Lower lobe of right lung (tissue), 2 donors: ENCODE measurements around the gene BHLHA15. TPM values are rescaled to one million over a fixed set of nuclear protein-coding genes. Genes with fewer than 3 reads are reported as not detected.

Source experiments
- ATAC-seq, 2 donors: fragments of 200-7000 bp; cut with Tn5 transposase; one replicate each; pipeline ENCODE4 v1.9.1; 2020 to 2022; ENCODE audit warnings: mild to moderate bottlenecking in 2 of 2, moderate library complexity in 2 of 2
- DNase-seq: peaks from one replicate; pipeline ENCODE4 v3.0.0-alpha.2; 2020
- H3K27ac ChIP-seq: fragments of 200-600 bp; one replicate; pipeline ENCODE4 v1.8.0; 2022
- H3K27me3 ChIP-seq: fragments of 200-600 bp; one replicate; pipeline ENCODE4 v1.8.0; 2022; ENCODE audit warnings: low read depth
- H3K36me3 ChIP-seq: fragments of 200-600 bp; one replicate; pipeline ENCODE4 v1.8.0; 2022; ENCODE audit warnings: mild to moderate bottlenecking
- H3K4me1 ChIP-seq: fragments of 200-600 bp; one replicate; pipeline ENCODE4 v1.8.0; 2022
- H3K4me3 ChIP-seq: fragments of 200-600 bp; one replicate; pipeline ENCODE4 v1.8.0; 2022; ENCODE audit warnings: mild to moderate bottlenecking
- H3K9me3 ChIP-seq: fragments of 200-600 bp; one replicate; pipeline ENCODE4 v1.8.0; 2022
- CTCF ChIP-seq: fragments of 200-600 bp; IDR thresholded peaks from one replicate; pipeline ENCODE4 v1.8.0; 2022; ENCODE audit warnings: antibody characterized with exemption, mild to moderate bottlenecking
- intact Hi-C: fragments of 100-400 bp; cut with DNase I; formaldehyde crosslinking; loops from one replicate; pipeline ENCODE4 v1.11.0; 2022
- total RNA-seq: library from RNA; stranded (reverse); fragmentation: NEBNext Ultra II Directional; extraction: Animal tissue kit (Norgen Biotek cat#: 25700); gene quantifications from one replicate; pipeline ENCODE4 v1.2.1, GENCODE V29; 2021
- donor health status: DM: no; HTN: yes; CAD: no; lungs with severe emphysema.

The BHLHA15 gene
- total RNA-seq, 1 donor from 2014 or later, result 1.2 TPM

- no peaks in the 10 kb centered on the region for H3K4me1 ChIP-seq
- intact Hi-C loops, result no loop called here
- DNase-seq, result no peak
- no peak overlapping the region for H3K4me3 ChIP-seq
- no peak overlapping the region for H3K27ac ChIP-seq
- H3K27me3 ChIP-seq, result no peaks in the 10 kb centered on the region
- H3K9me3 ChIP-seq, result peaks cover 5% of the 10 kb centered on the region
- TF ChIP-seq CTCF, result no peak
- ATAC-seq, result no peak
- H3K36me3 ChIP-seq, result peaks cover 62% of the 10 kb centered on the region
These were observed 16.4 kb upstream of the BHLHA15 start for GRCh38 chr7:98194672-98195457.

GRCh38 chr7:98196706-98197605 is 14.3 kb upstream of the BHLHA15 start:
- intact Hi-C loops, result no loop called here
- H3K27ac ChIP-seq, result no peak overlapping the region
- no peak overlapping the region for H3K4me3 ChIP-seq
- DNase-seq, result no peak
- ATAC-seq, result peak; percentile 17 to 32
- peaks cover 5% of the 10 kb centered on the region for H3K9me3 ChIP-seq
- no peaks in the 10 kb centered on the region for H3K4me1 ChIP-seq
- H3K36me3 ChIP-seq, result peaks cover 48% of the 10 kb centered on the region
- H3K27me3 ChIP-seq, result no peaks in the 10 kb centered on the region
- TF ChIP-seq CTCF, result no peak

GRCh38 chr7:98199131-98199530 is 12.1 kb upstream of the BHLHA15 start:
- DNase-seq, result no peak
- no peaks in the 10 kb centered on the region for H3K27me3 ChIP-seq
- ATAC-seq, result no peak
- peaks cover 5% of the 10 kb centered on the region for H3K9me3 ChIP-seq
- no peak for TF ChIP-seq CTCF
- H3K36me3 ChIP-seq, result peaks cover 40% of the 10 kb centered on the region
- intact Hi-C loops, result no loop called here
- no peak overlapping the region for H3K27ac ChIP-seq
- no peak overlapping the region for H3K4me3 ChIP-seq
- H3K4me1 ChIP-seq, result peaks cover 9% of the 10 kb centered on the region

DNA sequence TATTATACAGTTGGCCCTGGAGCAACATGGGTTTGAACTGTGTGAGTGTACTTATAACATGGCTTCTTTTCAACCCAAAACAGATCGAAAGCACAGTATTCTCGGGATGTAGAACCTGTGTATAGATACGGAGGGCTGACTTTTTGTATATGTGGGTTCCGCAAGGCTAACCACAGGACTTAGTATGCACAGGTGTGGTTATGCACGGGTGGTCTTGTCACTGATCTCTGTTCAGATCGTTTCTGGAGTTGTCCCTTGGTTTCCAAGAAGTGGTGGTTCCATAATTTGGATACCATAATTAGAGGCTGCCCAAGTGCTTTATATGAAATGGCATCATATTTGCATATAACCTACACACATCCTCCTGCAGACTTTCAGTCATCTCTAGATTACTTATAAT is 10.9 kb upstream of the BHLHA15 start:
- no peak for DNase-seq
- intact Hi-C loops, result no loop called here
- Histone ChIP-seq H3K4me3 (no peak overlapping the region), H3K27me3 (no peaks in the 10 kb centered on the region), H3K9me3 (peaks cover 5% of the 10 kb centered on the region), H3K4me1 (peaks cover 9% of the 10 kb centered on the region), H3K27ac (no peak overlapping the region), H3K36me3 (peaks cover 38% of the 10 kb centered on the region)
- TF ChIP-seq CTCF, result no peak
- no peak for ATAC-seq

- peaks cover 9% of the 10 kb centered on the region for H3K4me1 ChIP-seq
- intact Hi-C loops, result no loop called here
- ATAC-seq (peak; percentile 36 to 72), DNase-seq (no peak)
- no peak for TF ChIP-seq CTCF
- H3K36me3 ChIP-seq, result peaks cover 44% of the 10 kb centered on the region
- H3K4me3 ChIP-seq, result no peak overlapping the region
- peaks cover 5% of the 10 kb centered on the region for H3K9me3 ChIP-seq
- H3K27me3 ChIP-seq, result no peaks in the 10 kb centered on the region
- H3K27ac ChIP-seq, result no peak overlapping the region
These were observed 8.7 kb upstream of the BHLHA15 start for GRCh38 chr7:98202367-98203195.
